GM12865 (cell line): ENCODE results near the gene SYDE1.

ENCODE experiments used
- DNase-seq: peaks from one replicate; pipeline ENCODE4 v3.0.0; 2010; ENCODE audit warnings: low read depth
- H3K4me3 ChIP-seq: 2 replicates; pipeline ENCODE4 v1.5.1; 2011; ENCODE audit warnings: mild to moderate bottlenecking, low read depth, low read length, control low read depth
- CTCF ChIP-seq: IDR thresholded peaks from 2 replicates; pipeline ENCODE4 v1.5.1; 2011; ENCODE audit warnings: low read length, control low read depth, low read depth, inconsistent platforms; ENCODE audit not compliant: insufficient read depth; ENCODE audit errors: missing control alignments

SYDE1 gene

GRCh38 chr19:15155296-15155695, 48.1 kb downstream of the SYDE1 start:
- no peak overlapping the region for H3K4me3 ChIP-seq
- TF ChIP-seq CTCF: no peak
- no peak for DNase-seq

- no peak for TF ChIP-seq CTCF
- no peak overlapping the region for H3K4me3 ChIP-seq
- DNase-seq: no peak
Measured at GRCh38 chr19:15156391-15156790, 49.2 kb downstream of the SYDE1 start.

- DNase-seq: peak; percentile 30
- no peak overlapping the region for H3K4me3 ChIP-seq
- no peak for TF ChIP-seq CTCF
Measured at GRCh38 chr19:15159251-15159650, 52.0 kb downstream of the SYDE1 start.

GRCh38 chr19:15161028-15161984, 54.1 kb downstream of the SYDE1 start:
- TF ChIP-seq CTCF: peak; percentile 71
- DNase-seq: peak; percentile 67
- no peak overlapping the region for H3K4me3 ChIP-seq
